GM23338 (cell line): ENCODE results near the gene ZBTB7C. TPM values are rescaled to one million over a fixed set of nuclear protein-coding genes. Genes with fewer than 3 reads are reported as not detected.
A peak's percentile ranks its signal among the peaks of the same experiment; 100 is the strongest.

Source experiments
- ATAC-seq: fragments of 200-7000 bp; cut with Tn5 transposase; 3 replicates; pipeline ENCODE4 v1.9.1; 2020
- DNase-seq: peaks from one replicate; pipeline ENCODE4 v3.0.0-alpha.2; 2015; ENCODE audit warnings: low spot score
- H2AFZ ChIP-seq: fragments of 200-600 bp; sonication (generic); 2 replicates; pipeline ENCODE4 v1.8.0; 2016; ENCODE audit warnings: antibody characterized with exemption, mild to moderate bottlenecking, moderate library complexity
- H3F3A ChIP-seq: fragments of 200-600 bp; sonication (generic); replicated peaks from 2 replicates; pipeline ENCODE4 v1.8.0; 2017; ENCODE audit warnings: antibody characterized with exemption, mixed run types, low read depth
- H3K27ac ChIP-seq: fragments of 200-600 bp; sonication (generic); 2 replicates; pipeline ENCODE4 v1.6.1; 2016; ENCODE audit warnings: low read depth
- H3K27me3 ChIP-seq: fragments of 200-600 bp; sonication (generic); 2 replicates; pipeline ENCODE4 v1.8.0; 2016; ENCODE audit warnings: mild to moderate bottlenecking, mixed run types, moderate library complexity; ENCODE audit not compliant: insufficient read depth
- H3K36me3 ChIP-seq: fragments of 200-600 bp; sonication (generic); 2 replicates; pipeline ENCODE4 v1.8.0; 2016; ENCODE audit warnings: mild to moderate bottlenecking; ENCODE audit not compliant: insufficient read depth
- H3K4me1 ChIP-seq: fragments of 200-600 bp; sonication (generic); 2 replicates; pipeline ENCODE4 v1.8.0; 2016; ENCODE audit warnings: mild to moderate bottlenecking, moderate library complexity; ENCODE audit not compliant: insufficient read depth
- H3K4me2 ChIP-seq: fragments of 200-600 bp; sonication (generic); 2 replicates; pipeline ENCODE4 v1.7.1; 2017; ENCODE audit warnings: mixed run types
- H3K4me3 ChIP-seq: fragments of 200-600 bp; sonication (generic); 2 replicates; pipeline ENCODE4 v1.6.1; 2016; ENCODE audit warnings: mixed run types
- H3K79me2 ChIP-seq: fragments of 200-600 bp; sonication (generic); replicated peaks from 2 replicates; pipeline ENCODE4 v1.8.0; 2017; ENCODE audit warnings: mild to moderate bottlenecking; ENCODE audit not compliant: insufficient read depth
- H3K9me2 ChIP-seq: fragments of 200-600 bp; sonication (generic); 2 replicates; pipeline ENCODE4 v1.8.0; 2017; ENCODE audit not compliant: insufficient read depth
- H4K20me1 ChIP-seq: fragments of 200-600 bp; sonication (generic); replicated peaks from 2 replicates; pipeline ENCODE4 v1.8.0; 2017; ENCODE audit warnings: mild to moderate bottlenecking; ENCODE audit not compliant: insufficient read depth
- H3K27ac Mint-ChIP-seq: 2 replicates; pipeline ENCODE4 v1.8.0; 2020; ENCODE audit warnings: inconsistent platforms, mild to moderate bottlenecking, moderate library complexity, mixed read lengths
- H3K27me3 Mint-ChIP-seq: 3 replicates; pipeline ENCODE4 v1.8.0; 2022; ENCODE audit warnings: low read depth, mild to moderate bottlenecking, moderate library complexity, mixed read lengths, inconsistent platforms; ENCODE audit not compliant: insufficient read depth, poor library complexity
- H3K36me3 Mint-ChIP-seq: 3 replicates; pipeline ENCODE4 v1.8.0; 2021; ENCODE audit warnings: low read depth, mild to moderate bottlenecking, inconsistent platforms, moderate library complexity, mixed read lengths
- H3K4me1 Mint-ChIP-seq: 3 replicates; pipeline ENCODE4 v1.8.0; 2020; ENCODE audit warnings: mild to moderate bottlenecking, inconsistent platforms, mixed read lengths
- H3K4me3 Mint-ChIP-seq: 3 replicates; pipeline ENCODE4 v1.8.0; 2021; ENCODE audit warnings: moderate library complexity, mild to moderate bottlenecking, inconsistent platforms, mixed read lengths
- H3K9me3 Mint-ChIP-seq: 3 replicates; pipeline ENCODE4 v1.8.0; 2020; ENCODE audit warnings: moderate library complexity, mild to moderate bottlenecking, inconsistent platforms, mixed read lengths
- CREB1 ChIP-seq: fragments of 250-450 bp; sonication (Bioruptor Pico); IDR thresholded peaks from 2 replicates; pipeline ENCODE4 v1.5.0; 2020; ENCODE audit warnings: low read depth, mild to moderate bottlenecking, moderate library complexity
- EZH2 ChIP-seq: fragments of 200-600 bp; sonication (generic); IDR thresholded peaks from one replicate; pipeline ENCODE4 v1.8.0; 2017; ENCODE audit warnings: antibody characterized with exemption, mild to moderate bottlenecking, low read depth; ENCODE audit not compliant: unreplicated experiment
- EZH2phosphoT487 ChIP-seq: fragments of 200-600 bp; sonication (generic); IDR thresholded peaks from one replicate; pipeline ENCODE4 v1.8.1; 2018; ENCODE audit warnings: antibody characterized with exemption; ENCODE audit not compliant: unreplicated experiment
- JUNB ChIP-seq: IDR thresholded peaks from one replicate; pipeline ENCODE4 v1.6.1; 2016; ENCODE audit warnings: antibody characterized with exemption; ENCODE audit not compliant: unreplicated experiment
- NANOG ChIP-seq: IDR thresholded peaks from 2 replicates; pipeline ENCODE4 v1.6.1; 2016; ENCODE audit warnings: antibody characterized with exemption, borderline replicate concordance
- STAT1 ChIP-seq: IDR thresholded peaks from one replicate; pipeline ENCODE4 v1.6.1; 2016; ENCODE audit warnings: antibody characterized with exemption; ENCODE audit not compliant: unreplicated experiment
- polyA plus RNA-seq: library from polyadenylated mRNA; unstranded; fragments of >200 nt; fragmentation: Nextera tagmentation; extraction: Ambion mirVana; gene quantifications from 2 replicates; pipeline ENCODE4 v1.2.1, GENCODE V29; 2016
- total RNA-seq: library from RNA; depleted of rRNA; stranded (reverse); fragments of >200 nt; shearing (Covaris generic); gene quantifications from 2 replicates; pipeline ENCODE4 v1.2.3, GENCODE V29; 2014
- TF ChIP-seq, protein P1 (sequence below): fragments of 250-450 bp; sonication (Bioruptor Pico); IDR thresholded peaks from 2 replicates; pipeline ENCODE4 v1.5.0; 2020; ENCODE audit warnings: mild to moderate bottlenecking, moderate library complexity
- TF ChIP-seq, protein P2 (sequence below), 2 experiments: fragments of 200-600 bp in 1 of 2; sonication (generic) in 1 of 2; conservative IDR thresholded peaks; 2 replicates each; pipeline versions ENCODE4 v1.5.1 to v1.6.1; 2016 to 2017; ENCODE audit warnings: antibody characterized with exemption in 2 of 2, low read depth in 2 of 2, mild to moderate bottlenecking in 2 of 2, moderate library complexity in 1 of 2

ZBTB7C gene
- total and polyA plus RNA-seq, 2 experiments from 2014 or later: 0.03 to 0.14 TPM

DNA sequence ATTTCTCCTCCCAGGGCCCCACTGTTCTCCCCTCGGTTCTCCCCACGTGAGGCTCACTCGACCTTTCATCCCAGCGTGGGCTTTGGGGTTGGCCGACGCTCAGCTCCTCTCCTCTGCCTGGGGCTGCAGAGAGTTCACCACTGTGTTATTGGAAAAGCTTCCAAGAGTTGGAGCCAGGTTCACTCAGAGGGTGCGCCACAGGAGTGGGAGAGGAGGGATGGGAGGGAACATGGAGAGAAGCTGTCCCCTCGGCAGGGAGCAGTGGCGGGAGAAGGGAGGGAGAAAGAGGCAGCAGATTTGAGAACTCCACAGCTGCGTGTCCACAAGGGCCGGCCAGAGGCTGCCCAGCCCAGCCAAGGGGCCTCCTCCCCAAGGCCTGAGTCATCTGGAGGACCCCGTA lies 281.6 kb downstream of the ZBTB7C start:
- Mint-ChIP-seq H3K27ac (no peak overlapping the region), H3K36me3 (no peaks in the 10 kb centered on the region), H3K27me3 (peaks cover 10% of the 10 kb centered on the region), H3K4me1 (peaks cover 37% of the 10 kb centered on the region), H3K9me3 (no peaks in the 10 kb centered on the region), H3K4me3 (no peak overlapping the region)
- H3K9me2 ChIP-seq: no peaks in the 10 kb centered on the region
- no peak overlapping the region for H3K4me2 ChIP-seq
- no peak overlapping the region for H3K4me3 ChIP-seq
- no peak for DNase-seq
- no peaks in the 10 kb centered on the region for H3K36me3 ChIP-seq
- TF ChIP-seq CREB1: no peak
- no peak for TF ChIP-seq JUNB
- no peak for TF ChIP-seq STAT1
- TF ChIP-seq, protein P1, sequence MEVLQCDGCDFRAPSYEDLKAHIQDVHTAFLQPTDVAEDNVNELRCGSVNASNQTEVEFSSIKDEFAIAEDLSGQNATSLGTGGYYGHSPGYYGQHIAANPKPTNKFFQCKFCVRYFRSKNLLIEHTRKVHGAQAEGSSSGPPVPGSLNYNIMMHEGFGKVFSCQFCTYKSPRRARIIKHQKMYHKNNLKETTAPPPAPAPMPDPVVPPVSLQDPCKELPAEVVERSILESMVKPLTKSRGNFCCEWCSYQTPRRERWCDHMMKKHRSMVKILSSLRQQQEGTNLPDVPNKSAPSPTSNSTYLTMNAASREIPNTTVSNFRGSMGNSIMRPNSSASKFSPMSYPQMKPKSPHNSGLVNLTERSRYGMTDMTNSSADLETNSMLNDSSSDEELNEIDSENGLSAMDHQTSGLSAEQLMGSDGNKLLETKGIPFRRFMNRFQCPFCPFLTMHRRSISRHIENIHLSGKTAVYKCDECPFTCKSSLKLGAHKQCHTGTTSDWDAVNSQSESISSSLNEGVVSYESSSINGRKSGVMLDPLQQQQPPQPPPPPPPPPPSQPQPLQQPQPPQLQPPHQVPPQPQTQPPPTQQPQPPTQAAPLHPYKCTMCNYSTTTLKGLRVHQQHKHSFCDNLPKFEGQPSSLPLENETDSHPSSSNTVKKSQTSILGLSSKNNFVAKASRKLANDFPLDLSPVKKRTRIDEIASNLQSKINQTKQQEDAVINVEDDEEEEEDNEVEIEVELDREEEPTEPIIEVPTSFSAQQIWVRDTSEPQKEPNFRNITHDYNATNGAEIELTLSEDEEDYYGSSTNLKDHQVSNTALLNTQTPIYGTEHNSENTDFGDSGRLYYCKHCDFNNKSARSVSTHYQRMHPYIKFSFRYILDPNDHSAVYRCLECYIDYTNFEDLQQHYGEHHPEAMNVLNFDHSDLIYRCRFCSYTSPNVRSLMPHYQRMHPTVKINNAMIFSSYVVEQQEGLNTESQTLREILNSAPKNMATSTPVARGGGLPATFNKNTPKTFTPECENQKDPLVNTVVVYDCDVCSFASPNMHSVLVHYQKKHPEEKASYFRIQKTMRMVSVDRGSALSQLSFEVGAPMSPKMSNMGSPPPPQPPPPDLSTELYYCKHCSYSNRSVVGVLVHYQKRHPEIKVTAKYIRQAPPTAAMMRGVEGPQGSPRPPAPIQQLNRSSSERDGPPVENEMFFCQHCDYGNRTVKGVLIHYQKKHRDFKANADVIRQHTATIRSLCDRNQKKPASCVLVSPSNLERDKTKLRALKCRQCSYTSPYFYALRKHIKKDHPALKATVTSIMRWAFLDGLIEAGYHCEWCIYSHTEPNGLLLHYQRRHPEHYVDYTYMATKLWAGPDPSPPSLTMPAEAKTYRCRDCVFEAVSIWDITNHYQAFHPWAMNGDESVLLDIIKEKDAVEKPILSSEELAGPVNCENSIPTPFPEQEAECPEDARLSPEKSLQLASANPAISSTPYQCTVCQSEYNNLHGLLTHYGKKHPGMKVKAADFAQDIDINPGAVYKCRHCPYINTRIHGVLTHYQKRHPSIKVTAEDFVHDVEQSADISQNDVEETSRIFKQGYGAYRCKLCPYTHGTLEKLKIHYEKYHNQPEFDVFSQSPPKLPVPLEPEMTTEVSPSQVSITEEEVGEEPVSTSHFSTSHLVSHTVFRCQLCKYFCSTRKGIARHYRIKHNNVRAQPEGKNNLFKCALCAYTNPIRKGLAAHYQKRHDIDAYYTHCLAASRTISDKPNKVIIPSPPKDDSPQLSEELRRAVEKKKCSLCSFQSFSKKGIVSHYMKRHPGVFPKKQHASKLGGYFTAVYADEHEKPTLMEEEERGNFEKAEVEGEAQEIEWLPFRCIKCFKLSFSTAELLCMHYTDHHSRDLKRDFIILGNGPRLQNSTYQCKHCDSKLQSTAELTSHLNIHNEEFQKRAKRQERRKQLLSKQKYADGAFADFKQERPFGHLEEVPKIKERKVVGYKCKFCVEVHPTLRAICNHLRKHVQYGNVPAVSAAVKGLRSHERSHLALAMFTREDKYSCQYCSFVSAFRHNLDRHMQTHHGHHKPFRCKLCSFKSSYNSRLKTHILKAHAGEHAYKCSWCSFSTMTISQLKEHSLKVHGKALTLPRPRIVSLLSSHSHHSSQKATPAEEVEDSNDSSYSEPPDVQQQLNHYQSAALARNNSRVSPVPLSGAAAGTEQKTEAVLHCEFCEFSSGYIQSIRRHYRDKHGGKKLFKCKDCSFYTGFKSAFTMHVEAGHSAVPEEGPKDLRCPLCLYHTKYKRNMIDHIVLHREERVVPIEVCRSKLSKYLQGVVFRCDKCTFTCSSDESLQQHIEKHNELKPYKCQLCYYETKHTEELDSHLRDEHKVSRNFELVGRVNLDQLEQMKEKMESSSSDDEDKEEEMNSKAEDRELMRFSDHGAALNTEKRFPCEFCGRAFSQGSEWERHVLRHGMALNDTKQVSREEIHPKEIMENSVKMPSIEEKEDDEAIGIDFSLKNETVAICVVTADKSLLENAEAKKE (CRISPR knock-in tag): no peak
- TF ChIP-seq NANOG: no peak
- no peak for TF ChIP-seq EZH2
- H2AFZ ChIP-seq: no peak overlapping the region
- ATAC-seq: no peak
- no peaks in the 10 kb centered on the region; the same call in 1 of the 2 replicates for H3K4me1 ChIP-seq
- H3K27ac ChIP-seq: no peak overlapping the region
- H4K20me1 ChIP-seq: no peaks in the 10 kb centered on the region
- H3F3A ChIP-seq: no peaks in the 10 kb centered on the region
- no peaks in the 10 kb centered on the region for H3K27me3 ChIP-seq
- no peaks in the 10 kb centered on the region for H3K79me2 ChIP-seq

DNA sequence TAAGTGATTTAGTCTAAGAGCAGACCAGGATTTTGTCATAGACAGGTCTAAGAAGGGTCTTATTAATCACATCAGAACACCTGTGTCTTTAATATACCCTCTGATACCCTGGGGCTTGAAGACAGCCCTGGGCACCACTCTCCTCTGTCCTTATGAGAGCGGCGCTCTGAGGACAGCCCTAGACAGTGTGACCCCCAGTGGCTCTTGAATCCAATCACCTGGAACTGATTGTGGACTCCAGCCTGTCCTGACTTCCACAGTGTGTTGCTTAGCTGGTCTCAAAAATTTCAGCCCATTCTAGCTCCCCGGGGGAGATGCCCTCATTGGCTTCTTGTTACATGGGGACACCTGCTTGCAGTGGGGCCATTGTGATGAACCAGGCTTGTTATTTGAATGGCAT lies 282.9 kb downstream of the ZBTB7C start:
- no peaks in the 10 kb centered on the region; the same call in 1 of the 2 replicates for H3K4me1 ChIP-seq
- H3K27ac ChIP-seq: no peak overlapping the region
- H3K79me2 ChIP-seq: no peaks in the 10 kb centered on the region
- Mint-ChIP-seq H3K4me1 (peaks cover 37% of the 10 kb centered on the region), H3K36me3 (no peaks in the 10 kb centered on the region), H3K27me3 (peaks cover 10% of the 10 kb centered on the region), H3K9me3 (no peaks in the 10 kb centered on the region), H3K4me3 (no peak overlapping the region), H3K27ac (no peak overlapping the region)
- no peak for ATAC-seq
- DNase-seq: no peak
- 0 out of 2 replicates have a peak overlapping the region, but pooled peaks have one; percentile 10 for H2AFZ ChIP-seq
- H3F3A ChIP-seq: no peaks in the 10 kb centered on the region
- H3K4me3 ChIP-seq: no peak overlapping the region
- no peaks in the 10 kb centered on the region for H4K20me1 ChIP-seq
- H3K9me2 ChIP-seq: no peaks in the 10 kb centered on the region
- H3K27me3 ChIP-seq: no peaks in the 10 kb centered on the region
- no peaks in the 10 kb centered on the region for H3K36me3 ChIP-seq
- H3K4me2 ChIP-seq: no peak overlapping the region
- TF ChIP-seq EZH2phosphoT487: no peak
- TF ChIP-seq, protein P2, sequence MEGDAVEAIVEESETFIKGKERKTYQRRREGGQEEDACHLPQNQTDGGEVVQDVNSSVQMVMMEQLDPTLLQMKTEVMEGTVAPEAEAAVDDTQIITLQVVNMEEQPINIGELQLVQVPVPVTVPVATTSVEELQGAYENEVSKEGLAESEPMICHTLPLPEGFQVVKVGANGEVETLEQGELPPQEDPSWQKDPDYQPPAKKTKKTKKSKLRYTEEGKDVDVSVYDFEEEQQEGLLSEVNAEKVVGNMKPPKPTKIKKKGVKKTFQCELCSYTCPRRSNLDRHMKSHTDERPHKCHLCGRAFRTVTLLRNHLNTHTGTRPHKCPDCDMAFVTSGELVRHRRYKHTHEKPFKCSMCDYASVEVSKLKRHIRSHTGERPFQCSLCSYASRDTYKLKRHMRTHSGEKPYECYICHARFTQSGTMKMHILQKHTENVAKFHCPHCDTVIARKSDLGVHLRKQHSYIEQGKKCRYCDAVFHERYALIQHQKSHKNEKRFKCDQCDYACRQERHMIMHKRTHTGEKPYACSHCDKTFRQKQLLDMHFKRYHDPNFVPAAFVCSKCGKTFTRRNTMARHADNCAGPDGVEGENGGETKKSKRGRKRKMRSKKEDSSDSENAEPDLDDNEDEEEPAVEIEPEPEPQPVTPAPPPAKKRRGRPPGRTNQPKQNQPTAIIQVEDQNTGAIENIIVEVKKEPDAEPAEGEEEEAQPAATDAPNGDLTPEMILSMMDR (conservative IDR thresholded peaks at IDR 0.05; ENCODE audit: low read depth in 2 of 2): no peak
